Liver (tissue), 9 donors: ENCODE data around the gene RAB11FIP5. TPM values are rescaled to one million over a fixed set of nuclear protein-coding genes. Genes with fewer than 3 reads are reported as not detected.

Source experiments
- DNase-seq: peaks from one replicate; pipeline ENCODE4 v3.0.0-alpha.2; 2017; ENCODE audit warnings: low spot score
- H3K27ac ChIP-seq, 2 donors: one replicate each; pipeline ENCODE4 v1.7.0; 2013; ENCODE audit warnings: inconsistent platforms in 2 of 2, low read length in 2 of 2, control low read depth in 1 of 2, low read depth in 1 of 2, mild to moderate bottlenecking in 1 of 2
- H3K27me3 ChIP-seq, 4 donors: one replicate each; pipeline versions ENCODE4 v1.6.1 to v1.7.0; 2013; ENCODE audit warnings: low read length in 3 of 4, inconsistent platforms in 1 of 4, mild to moderate bottlenecking in 1 of 4, moderate library complexity in 1 of 4; ENCODE audit not compliant: control insufficient read depth in 4 of 4, insufficient read depth in 4 of 4
- H3K36me3 ChIP-seq, 4 donors: one replicate each; pipeline versions ENCODE4 v1.6.1 to v1.7.0; 2013; ENCODE audit warnings: low read length in 3 of 4, mild to moderate bottlenecking in 3 of 4, low read depth in 1 of 4, moderate library complexity in 1 of 4; ENCODE audit not compliant: control insufficient read depth in 4 of 4, insufficient read depth in 3 of 4
- H3K4me1 ChIP-seq, 4 donors: one replicate each; pipeline versions ENCODE4 v1.6.1 to v1.7.0; 2013; ENCODE audit warnings: low read length in 3 of 4, mild to moderate bottlenecking in 3 of 4, moderate library complexity in 1 of 4; ENCODE audit not compliant: control insufficient read depth in 4 of 4, insufficient read depth in 4 of 4
- H3K4me3 ChIP-seq, 3 donors: one replicate each; pipeline versions ENCODE4 v1.6.1 to v1.7.0; 2013; ENCODE audit warnings: low read length in 3 of 3, control low read depth in 1 of 3, low read depth in 1 of 3, mild to moderate bottlenecking in 1 of 3
- H3K9ac ChIP-seq, 2 donors: one replicate each; pipeline ENCODE4 v1.7.0; 2013; ENCODE audit warnings: low read length in 2 of 2, mild to moderate bottlenecking in 2 of 2, moderate library complexity in 2 of 2, control low read depth in 1 of 2, low read depth in 1 of 2
- H3K9me3 ChIP-seq, 4 donors: one replicate each; pipeline versions ENCODE4 v1.6.1 to v1.7.0; 2013; ENCODE audit warnings: low read length in 3 of 4; ENCODE audit not compliant: control insufficient read depth in 4 of 4
- EGR1 ChIP-seq, 2 donors: IDR thresholded peaks; 2 replicates each; pipeline ENCODE4 v1.6.1; 2016 to 2018; ENCODE audit warnings: antibody characterized with exemption in 2 of 2, low read depth in 2 of 2
- FOXA1 ChIP-seq: IDR thresholded peaks from 2 replicates; pipeline ENCODE4 v1.6.1; 2016; ENCODE audit warnings: antibody characterized with exemption
- FOXA2 ChIP-seq: IDR thresholded peaks from 2 replicates; pipeline ENCODE4 v1.6.1; 2016; ENCODE audit warnings: antibody characterized with exemption
- GABPA ChIP-seq, 2 donors: IDR thresholded peaks in 1 of 2; conservative IDR thresholded peaks in 1 of 2; 2 replicates each; pipeline ENCODE4 v1.6.1; 2016; ENCODE audit warnings: antibody characterized with exemption in 2 of 2, mild to moderate bottlenecking in 1 of 2, moderate library complexity in 1 of 2
- HNF4A ChIP-seq, 2 donors: conservative IDR thresholded peaks; 2 replicates each; pipeline ENCODE4 v1.6.1; 2016; ENCODE audit warnings: antibody characterized with exemption in 2 of 2, mild to moderate bottlenecking in 2 of 2
- HNF4G ChIP-seq: IDR thresholded peaks from 2 replicates; pipeline ENCODE4 v1.6.1; 2016; ENCODE audit warnings: antibody characterized with exemption
- JUND ChIP-seq, 2 donors: IDR thresholded peaks; 2 replicates each; pipeline ENCODE4 v1.6.1; 2016; ENCODE audit warnings: antibody characterized with exemption in 2 of 2
- NR2F2 ChIP-seq: IDR thresholded peaks from 2 replicates; pipeline ENCODE4 v1.6.1; 2016; ENCODE audit warnings: antibody characterized with exemption
- RAD21 ChIP-seq, 2 donors: IDR thresholded peaks; 2 replicates each; pipeline ENCODE4 v1.6.1; 2016; ENCODE audit warnings: antibody characterized with exemption in 2 of 2, mild to moderate bottlenecking in 2 of 2
- RXRA ChIP-seq, 2 donors: IDR thresholded peaks; 2 replicates each; pipeline ENCODE4 v1.6.1; 2017 to 2018; ENCODE audit warnings: antibody characterized with exemption in 2 of 2, mild to moderate bottlenecking in 1 of 2
- SP1 ChIP-seq: IDR thresholded peaks from 2 replicates; pipeline ENCODE4 v1.6.1; 2018; ENCODE audit warnings: antibody characterized with exemption, mild to moderate bottlenecking
- TAF1 ChIP-seq: conservative IDR thresholded peaks from 2 replicates; pipeline ENCODE4 v1.6.1; 2016; ENCODE audit warnings: antibody characterized with exemption, mild to moderate bottlenecking
- YY1 ChIP-seq: IDR thresholded peaks from 2 replicates; pipeline ENCODE4 v1.6.1; 2016; ENCODE audit warnings: antibody characterized with exemption, mild to moderate bottlenecking
- WGBS: extraction: QIAGEN DNeasy Blood & Tissue Kit; methylation state at CpG from one replicate; pipeline ENCODE4 v1.1.7; 2013; 5-methylcytosine and 5-hydroxymethylcytosine counted together
- polyA plus RNA-seq, 2 donors: library from polyadenylated mRNA; stranded (reverse) in 1 of 2; unstranded in 1 of 2; fragments of 200-250 nt in 1 of 2; fragments of >200 nt in 1 of 2; fragmentation: Nextera tagmentation in 1 of 2; extraction: Ambion mirVana in 1 of 2; gene quantifications; one replicate each; pipeline versions ENCODE4 v1.2.1 to v1.2.3, GENCODE V29; 2013 to 2015
- total RNA-seq, 2 donors: library from RNA; depleted of rRNA; stranded (reverse); fragments of >200 nt; gene quantifications; one replicate each; pipeline ENCODE4 v1.2.3, GENCODE V29; 2014
- TF ChIP-seq, protein P1 (sequence below): IDR thresholded peaks from 2 replicates; pipeline ENCODE4 v1.6.1; 2016; ENCODE audit warnings: antibody characterized with exemption
- TF ChIP-seq, protein P2 (sequence below): IDR thresholded peaks from 2 replicates; pipeline ENCODE4 v1.6.1; 2016; ENCODE audit warnings: antibody characterized with exemption
- TF ChIP-seq, protein P3 (sequence below): IDR thresholded peaks from 2 replicates; pipeline ENCODE4 v1.6.1; 2016; ENCODE audit warnings: antibody characterized with exemption, mild to moderate bottlenecking
- TF ChIP-seq, protein P4 (sequence below): fragments of 150-350 bp; IDR thresholded peaks from 2 replicates; pipeline ENCODE4 v1.5.1; 2017; ENCODE audit warnings: improper control_type of control experiment, low read depth, low read length; ENCODE audit not compliant: missing input control
- TF ChIP-seq, protein P5 (sequence below): IDR thresholded peaks from 2 replicates; pipeline ENCODE4 v1.6.1; 2016; ENCODE audit warnings: antibody characterized with exemption
- donor health status: healthy.
- donor health status: healthy.
- donor health status: healthy.
- donor health status: healthy.
- donor health status: healthy.

The RAB11FIP5 gene
- total and polyA plus RNA-seq, 4 donors: 2.8 to 8.1 (median 5.4) TPM

DNA sequence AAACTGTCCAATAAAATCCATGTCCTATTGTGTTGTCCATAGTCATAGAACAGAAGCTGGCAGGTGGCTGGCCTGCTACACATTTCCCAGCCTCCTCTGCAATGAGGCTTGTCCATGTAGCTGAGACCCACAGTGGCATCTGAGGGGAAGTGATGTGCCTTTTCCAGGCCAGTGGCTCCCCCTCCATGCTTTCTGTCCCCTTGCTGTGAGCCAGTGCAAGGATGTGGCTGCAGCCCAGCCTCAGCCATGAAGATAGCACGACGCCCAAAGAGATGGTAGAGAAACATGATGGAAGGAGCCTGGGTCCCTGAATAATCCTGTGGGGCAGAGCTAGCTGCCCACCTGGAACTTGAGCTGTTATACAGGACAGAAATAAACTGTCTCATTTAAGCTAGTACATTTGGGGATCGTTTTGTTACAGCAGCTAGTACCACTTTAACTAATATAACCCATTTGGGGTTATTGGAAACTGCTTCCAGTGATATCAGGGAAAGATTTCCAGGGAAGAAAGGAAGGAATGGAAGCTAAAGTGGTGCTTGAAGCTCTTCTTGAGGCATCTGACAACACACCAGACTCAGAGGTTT, 81.6 kb downstream of the RAB11FIP5 start:
- Histone ChIP-seq H3K9ac (peak overlapping the region; percentile 5 to 13), H3K9me3 (no peaks in the 10 kb centered on the region), H3K27me3 (no peaks in the 10 kb centered on the region), H3K4me1 (peaks cover 33 to 59% (median 46%) of the 10 kb centered on the region in 4 donors), H3K27ac (peak overlapping the region; percentile 93 to 94), H3K36me3 (peaks cover 0 to 4% (median 1%) of the 10 kb centered on the region in 4 donors), H3K4me3 (no peak overlapping the region)
- DNase-seq: no peak
- no peak for TF ChIP-seq EGR1 (IDR thresholded peaks at IDR 0.05; ENCODE audit: low read depth in 2 of 2)
- TF ChIP-seq GABPA (IDR thresholded peaks at IDR 0.05 in 1 of 2, conservative IDR thresholded peaks at IDR 0.05 in 1 of 2): no peak
- TF ChIP-seq RXRA (IDR thresholded peaks at IDR 0.05): no peak
- no peak for TF ChIP-seq SP1
- TF ChIP-seq, protein P1, sequence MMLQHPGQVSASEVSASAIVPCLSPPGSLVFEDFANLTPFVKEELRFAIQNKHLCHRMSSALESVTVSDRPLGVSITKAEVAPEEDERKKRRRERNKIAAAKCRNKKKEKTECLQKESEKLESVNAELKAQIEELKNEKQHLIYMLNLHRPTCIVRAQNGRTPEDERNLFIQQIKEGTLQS: no peak
- no peak for TF ChIP-seq FOXA1
- TF ChIP-seq HNF4G: no peak
- 76% methylated on average over 3 of the region's 3 CpGs for WGBS

DNA sequence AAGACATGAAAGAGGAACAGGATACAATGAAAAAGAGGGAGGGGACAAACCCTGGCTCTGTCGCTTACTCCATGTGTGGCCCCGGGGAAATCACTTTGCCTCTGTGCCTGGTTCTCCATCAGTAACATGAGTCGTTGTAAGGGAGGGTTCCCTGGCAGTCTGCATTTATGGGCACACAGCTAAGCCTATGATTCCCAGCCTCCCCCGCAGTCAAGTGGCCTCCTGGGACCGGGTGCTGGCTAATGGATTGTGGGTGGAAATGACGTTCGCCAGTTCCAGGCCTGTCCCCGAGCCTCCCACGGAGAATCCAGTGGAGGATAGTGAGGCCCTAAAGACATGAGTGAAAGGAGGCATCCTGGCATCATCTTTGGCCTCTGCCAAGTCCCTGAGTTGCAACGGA, 83.9 kb downstream of the RAB11FIP5 start:
- Histone ChIP-seq H3K9me3 (no peaks in the 10 kb centered on the region), H3K36me3 (peaks cover 0 to 8% (median 1%) of the 10 kb centered on the region in 4 donors), H3K27ac (no peak overlapping the region), H3K4me1 (peaks cover 19 to 39% (median 27%) of the 10 kb centered on the region in 4 donors), H3K9ac (no peak overlapping the region), H3K4me3 (no peak overlapping the region), H3K27me3 (no peaks in the 10 kb centered on the region)
- TF ChIP-seq FOXA2: no peak
- TF ChIP-seq, protein P2, sequence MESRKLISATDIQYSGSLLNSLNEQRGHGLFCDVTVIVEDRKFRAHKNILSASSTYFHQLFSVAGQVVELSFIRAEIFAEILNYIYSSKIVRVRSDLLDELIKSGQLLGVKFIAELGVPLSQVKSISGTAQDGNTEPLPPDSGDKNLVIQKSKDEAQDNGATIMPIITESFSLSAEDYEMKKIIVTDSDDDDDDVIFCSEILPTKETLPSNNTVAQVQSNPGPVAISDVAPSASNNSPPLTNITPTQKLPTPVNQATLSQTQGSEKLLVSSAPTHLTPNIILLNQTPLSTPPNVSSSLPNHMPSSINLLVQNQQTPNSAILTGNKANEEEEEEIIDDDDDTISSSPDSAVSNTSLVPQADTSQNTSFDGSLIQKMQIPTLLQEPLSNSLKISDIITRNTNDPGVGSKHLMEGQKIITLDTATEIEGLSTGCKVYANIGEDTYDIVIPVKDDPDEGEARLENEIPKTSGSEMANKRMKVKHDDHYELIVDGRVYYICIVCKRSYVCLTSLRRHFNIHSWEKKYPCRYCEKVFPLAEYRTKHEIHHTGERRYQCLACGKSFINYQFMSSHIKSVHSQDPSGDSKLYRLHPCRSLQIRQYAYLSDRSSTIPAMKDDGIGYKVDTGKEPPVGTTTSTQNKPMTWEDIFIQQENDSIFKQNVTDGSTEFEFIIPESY: no peak
- TF ChIP-seq TAF1: no peak
- TF ChIP-seq GABPA (IDR thresholded peaks at IDR 0.05 in 1 of 2, conservative IDR thresholded peaks at IDR 0.05 in 1 of 2): no peak
- TF ChIP-seq, protein P3, sequence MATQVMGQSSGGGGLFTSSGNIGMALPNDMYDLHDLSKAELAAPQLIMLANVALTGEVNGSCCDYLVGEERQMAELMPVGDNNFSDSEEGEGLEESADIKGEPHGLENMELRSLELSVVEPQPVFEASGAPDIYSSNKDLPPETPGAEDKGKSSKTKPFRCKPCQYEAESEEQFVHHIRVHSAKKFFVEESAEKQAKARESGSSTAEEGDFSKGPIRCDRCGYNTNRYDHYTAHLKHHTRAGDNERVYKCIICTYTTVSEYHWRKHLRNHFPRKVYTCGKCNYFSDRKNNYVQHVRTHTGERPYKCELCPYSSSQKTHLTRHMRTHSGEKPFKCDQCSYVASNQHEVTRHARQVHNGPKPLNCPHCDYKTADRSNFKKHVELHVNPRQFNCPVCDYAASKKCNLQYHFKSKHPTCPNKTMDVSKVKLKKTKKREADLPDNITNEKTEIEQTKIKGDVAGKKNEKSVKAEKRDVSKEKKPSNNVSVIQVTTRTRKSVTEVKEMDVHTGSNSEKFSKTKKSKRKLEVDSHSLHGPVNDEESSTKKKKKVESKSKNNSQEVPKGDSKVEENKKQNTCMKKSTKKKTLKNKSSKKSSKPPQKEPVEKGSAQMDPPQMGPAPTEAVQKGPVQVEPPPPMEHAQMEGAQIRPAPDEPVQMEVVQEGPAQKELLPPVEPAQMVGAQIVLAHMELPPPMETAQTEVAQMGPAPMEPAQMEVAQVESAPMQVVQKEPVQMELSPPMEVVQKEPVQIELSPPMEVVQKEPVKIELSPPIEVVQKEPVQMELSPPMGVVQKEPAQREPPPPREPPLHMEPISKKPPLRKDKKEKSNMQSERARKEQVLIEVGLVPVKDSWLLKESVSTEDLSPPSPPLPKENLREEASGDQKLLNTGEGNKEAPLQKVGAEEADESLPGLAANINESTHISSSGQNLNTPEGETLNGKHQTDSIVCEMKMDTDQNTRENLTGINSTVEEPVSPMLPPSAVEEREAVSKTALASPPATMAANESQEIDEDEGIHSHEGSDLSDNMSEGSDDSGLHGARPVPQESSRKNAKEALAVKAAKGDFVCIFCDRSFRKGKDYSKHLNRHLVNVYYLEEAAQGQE: no peak
- TF ChIP-seq RXRA (IDR thresholded peaks at IDR 0.05): no peak
- TF ChIP-seq HNF4A (conservative IDR thresholded peaks at IDR 0.05): no peak
- TF ChIP-seq YY1: no peak
- TF ChIP-seq EGR1 (IDR thresholded peaks at IDR 0.05; ENCODE audit: low read depth in 2 of 2): no peak
- TF ChIP-seq HNF4G: no peak
- TF ChIP-seq NR2F2: no peak
- TF ChIP-seq SP1: no peak
- TF ChIP-seq, protein P4, sequence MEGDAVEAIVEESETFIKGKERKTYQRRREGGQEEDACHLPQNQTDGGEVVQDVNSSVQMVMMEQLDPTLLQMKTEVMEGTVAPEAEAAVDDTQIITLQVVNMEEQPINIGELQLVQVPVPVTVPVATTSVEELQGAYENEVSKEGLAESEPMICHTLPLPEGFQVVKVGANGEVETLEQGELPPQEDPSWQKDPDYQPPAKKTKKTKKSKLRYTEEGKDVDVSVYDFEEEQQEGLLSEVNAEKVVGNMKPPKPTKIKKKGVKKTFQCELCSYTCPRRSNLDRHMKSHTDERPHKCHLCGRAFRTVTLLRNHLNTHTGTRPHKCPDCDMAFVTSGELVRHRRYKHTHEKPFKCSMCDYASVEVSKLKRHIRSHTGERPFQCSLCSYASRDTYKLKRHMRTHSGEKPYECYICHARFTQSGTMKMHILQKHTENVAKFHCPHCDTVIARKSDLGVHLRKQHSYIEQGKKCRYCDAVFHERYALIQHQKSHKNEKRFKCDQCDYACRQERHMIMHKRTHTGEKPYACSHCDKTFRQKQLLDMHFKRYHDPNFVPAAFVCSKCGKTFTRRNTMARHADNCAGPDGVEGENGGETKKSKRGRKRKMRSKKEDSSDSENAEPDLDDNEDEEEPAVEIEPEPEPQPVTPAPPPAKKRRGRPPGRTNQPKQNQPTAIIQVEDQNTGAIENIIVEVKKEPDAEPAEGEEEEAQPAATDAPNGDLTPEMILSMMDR: no peak
- TF ChIP-seq, protein P5, sequence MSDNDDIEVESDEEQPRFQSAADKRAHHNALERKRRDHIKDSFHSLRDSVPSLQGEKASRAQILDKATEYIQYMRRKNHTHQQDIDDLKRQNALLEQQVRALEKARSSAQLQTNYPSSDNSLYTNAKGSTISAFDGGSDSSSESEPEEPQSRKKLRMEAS: no peak
- TF ChIP-seq RAD21 (IDR thresholded peaks at IDR 0.05): no peak
- no peak for TF ChIP-seq FOXA1
- no peak for TF ChIP-seq JUND (IDR thresholded peaks at IDR 0.05)
- no peak for DNase-seq
- 90% methylated on average over 10 of the region's 10 CpGs for WGBS
